Tibial artery (tissue), 4 donors: Measurements from ENCODE around the gene TBL1X.

Experiments used
- DNase-seq, 2 donors: peaks; one replicate each; pipeline ENCODE4 v3.0.0-alpha.2; 2019
- H3K27ac ChIP-seq, 2 donors: fragments of 200-600 bp; sonication (generic) in 1 of 2; 1 replicate in 1 of 2; 2 replicates in 1 of 2; pipeline ENCODE4 v1.5.1; 2018 to 2019; ENCODE audit warnings: mild to moderate bottlenecking in 1 of 2
- H3K27me3 ChIP-seq, 2 donors: fragments of 200-600 bp; sonication (generic) in 1 of 2; one replicate each; pipeline versions ENCODE4 v1.5.1 to v1.6.0; 2016 to 2019
- H3K36me3 ChIP-seq, 3 donors: fragments of 200-600 bp; sonication (generic) in 2 of 3; one replicate each; pipeline ENCODE4 v1.5.1; 2016 to 2019; ENCODE audit warnings: mild to moderate bottlenecking in 2 of 3
- H3K4me1 ChIP-seq, 4 donors: fragments of 200-600 bp; sonication (generic) in 2 of 4; 1 replicate in 3 of 4; 2 replicates in 1 of 4; pipeline ENCODE4 v1.5.1; 2016 to 2019
- H3K4me3 ChIP-seq, 2 donors: fragments of 200-600 bp; sonication (generic) in 1 of 2; 1 replicate in 1 of 2; 2 replicates in 1 of 2; pipeline ENCODE4 v1.5.1; 2018 to 2019; ENCODE audit warnings: mild to moderate bottlenecking in 2 of 2
- H3K9me3 ChIP-seq, 3 donors: fragments of 200-600 bp; sonication (generic) in 1 of 3; one replicate each; pipeline ENCODE4 v1.5.1; 2016 to 2019
- CTCF ChIP-seq, 2 experiments: fragments of 200-600 bp in 1 of 2; fragments of 450-650 bp in 1 of 2; IDR thresholded peaks; one replicate each; pipeline ENCODE4 v1.5.1; 2017 to 2019; ENCODE audit warnings: antibody characterized with exemption in 2 of 2, mild to moderate bottlenecking in 1 of 2, moderate library complexity in 1 of 2
- intact Hi-C: fragments of 100-400 bp; cut with DNase I; formaldehyde crosslinking; loops from one replicate; pipeline ENCODE4 v1.15.0; 2023; ENCODE audit warnings: low total_unique reads

Gene TBL1X

GRCh38 chrX:9538544-9539045 is 73.7 kb downstream of the TBL1X start:
- intact Hi-C loops, result no loop called here
- Histone ChIP-seq H3K27ac (no peak overlapping the region), H3K4me1 (peaks cover 0 to 24% (median 8%) of the 10 kb centered on the region in 4 donors), H3K4me3 (no peak overlapping the region), H3K9me3 (no peaks in the 10 kb centered on the region), H3K36me3 (no peaks in the 10 kb centered on the region), H3K27me3 (no peaks in the 10 kb centered on the region)
- DNase-seq, result no peak
- no peak for TF ChIP-seq CTCF (IDR thresholded peaks at IDR 0.05)

- no peak for DNase-seq
- H3K4me3 ChIP-seq, result no peak overlapping the region
- intact Hi-C loops, result no loop called here
- peaks cover 0 to 19% (median 6%) of the 10 kb centered on the region in 4 donors for H3K4me1 ChIP-seq
- no peaks in the 10 kb centered on the region for H3K36me3 ChIP-seq
- no peak for TF ChIP-seq CTCF (IDR thresholded peaks at IDR 0.05)
- H3K27ac ChIP-seq, result no peak overlapping the region
- no peaks in the 10 kb centered on the region for H3K9me3 ChIP-seq
- H3K27me3 ChIP-seq, result no peaks in the 10 kb centered on the region
Measured at GRCh38 chrX:9539605-9540387, 74.9 kb downstream of the TBL1X start.

- no peaks in the 10 kb centered on the region for H3K27me3 ChIP-seq
- no peaks in the 10 kb centered on the region for H3K9me3 ChIP-seq
- no peak overlapping the region for H3K4me3 ChIP-seq
- no peaks in the 10 kb centered on the region for H3K36me3 ChIP-seq
- H3K27ac ChIP-seq, result no peak overlapping the region
- TF ChIP-seq CTCF (IDR thresholded peaks at IDR 0.05), result no peak
- no peaks in the 10 kb centered on the region for H3K4me1 ChIP-seq
- no peak for DNase-seq
- intact Hi-C loops, result no loop called here
Measured at GRCh38 chrX:9542106-9542760, 77.4 kb downstream of the TBL1X start.

- Histone ChIP-seq H3K4me1 (no peaks in the 10 kb centered on the region), H3K27me3 (no peaks in the 10 kb centered on the region), H3K4me3 (no peak overlapping the region), H3K9me3 (no peaks in the 10 kb centered on the region), H3K36me3 (no peaks in the 10 kb centered on the region), H3K27ac (no peak overlapping the region)
- intact Hi-C loops, result no loop called here
- DNase-seq, result no peak
- no peak for TF ChIP-seq CTCF (IDR thresholded peaks at IDR 0.05)
Measured at GRCh38 chrX:9542761-9543111, 77.9 kb downstream of the TBL1X start.

- H3K36me3 ChIP-seq, result no peaks in the 10 kb centered on the region
- intact Hi-C loops, result no loop called here
Measured at GRCh38 chrX:9555354-9555753, 90.5 kb downstream of the TBL1X start.

More at GRCh38 chrX:9555354-9555753, 90.5 kb downstream of the TBL1X start:
- Histone ChIP-seq H3K27ac (no peak overlapping the region), H3K4me1 (peaks cover 0 to 5% (median 0%) of the 10 kb centered on the region in 4 donors), H3K27me3 (no peaks in the 10 kb centered on the region), H3K9me3 (no peaks in the 10 kb centered on the region), H3K4me3 (no peak overlapping the region)
- DNase-seq, result no peak
- no peak for TF ChIP-seq CTCF (IDR thresholded peaks at IDR 0.05)
